ENCODE measurements around the gene ESRRB. TPM values are rescaled to one million over a fixed set of nuclear protein-coding genes. Genes with fewer than 3 reads are reported as not detected.

ESRRB gene
- total RNA-seq, 1 experiment from 2014 or later, result 1.6 TPM

DNA sequence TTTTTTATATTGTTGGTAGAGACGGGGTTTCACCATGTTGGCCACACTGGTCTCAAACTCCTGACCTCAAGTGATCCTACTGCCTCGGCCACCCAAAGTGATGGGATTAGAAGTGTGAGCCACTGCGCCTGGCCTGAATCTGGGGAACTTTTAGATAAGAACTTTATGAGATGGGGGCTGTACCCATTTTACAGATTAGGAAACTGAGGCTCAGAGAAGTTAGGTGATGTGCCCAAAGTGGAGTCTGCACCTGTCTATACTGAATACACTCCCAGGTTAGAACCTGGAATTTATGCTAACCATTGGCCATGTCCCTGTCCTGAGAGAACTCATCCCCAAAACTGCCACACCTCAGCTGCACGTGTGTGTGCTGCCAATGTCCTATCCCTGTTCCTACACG is 81.9 kb downstream of the ESRRB start (continued):
- TF ChIP-seq, protein P1, sequence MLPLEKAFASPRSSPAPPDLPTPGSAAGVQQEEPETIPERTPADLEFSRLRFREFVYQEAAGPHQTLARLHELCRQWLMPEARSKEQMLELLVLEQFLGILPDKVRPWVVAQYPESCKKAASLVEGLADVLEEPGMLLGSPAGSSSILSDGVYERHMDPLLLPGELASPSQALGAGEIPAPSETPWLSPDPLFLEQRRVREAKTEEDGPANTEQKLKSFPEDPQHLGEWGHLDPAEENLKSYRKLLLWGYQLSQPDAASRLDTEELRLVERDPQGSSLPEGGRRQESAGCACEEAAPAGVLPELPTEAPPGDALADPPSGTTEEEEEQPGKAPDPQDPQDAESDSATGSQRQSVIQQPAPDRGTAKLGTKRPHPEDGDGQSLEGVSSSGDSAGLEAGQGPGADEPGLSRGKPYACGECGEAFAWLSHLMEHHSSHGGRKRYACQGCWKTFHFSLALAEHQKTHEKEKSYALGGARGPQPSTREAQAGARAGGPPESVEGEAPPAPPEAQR (CRISPR knock-in tag; IDR thresholded peaks at IDR 0.05), result no peak
- TF ChIP-seq NFATC4 (CRISPR knock-in tag; IDR thresholded peaks at IDR 0.05), result no peak

DNA sequence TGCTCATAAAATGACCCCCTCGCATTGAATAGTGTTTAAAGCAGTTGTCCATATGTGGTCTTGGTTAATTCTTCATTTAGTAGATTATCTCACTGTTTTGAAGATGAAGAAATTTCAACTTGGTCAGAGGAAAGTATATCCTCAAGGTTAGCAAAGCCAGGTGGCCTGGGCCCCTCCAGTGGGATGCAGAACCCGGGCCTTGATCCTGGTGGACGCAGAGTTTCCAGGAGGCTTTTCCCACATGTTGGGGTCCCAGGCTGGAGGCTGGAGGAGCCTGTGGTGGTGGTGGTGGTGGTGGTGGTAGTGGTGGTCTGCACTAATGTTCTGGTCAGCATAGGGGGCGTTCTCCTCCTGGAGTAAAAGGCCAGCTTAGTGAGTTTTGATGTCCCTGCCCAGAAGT is 85.9 kb downstream of the ESRRB start:
- Mint-ChIP-seq H3K27me3 (ENCODE audit: low read depth) (no peaks in the 10 kb centered on the region; the same call in 1 of the 2 replicates), H3K36me3 (no peaks in the 10 kb centered on the region), H3K4me3 (no peak overlapping the region), H3K4me1 (peaks cover 10% of the 10 kb centered on the region), H3K27ac (no peak overlapping the region), H3K9me3 (no peaks in the 10 kb centered on the region)
- TF ChIP-seq FOXJ3 (CRISPR knock-in tag; IDR thresholded peaks at IDR 0.05; ENCODE audit: borderline replicate concordance) (no peak), NFATC4 (CRISPR knock-in tag; IDR thresholded peaks at IDR 0.05) (no peak), NR1H2 (CRISPR knock-in tag; IDR thresholded peaks at IDR 0.05) (no peak)
- TF ChIP-seq, protein P2, sequence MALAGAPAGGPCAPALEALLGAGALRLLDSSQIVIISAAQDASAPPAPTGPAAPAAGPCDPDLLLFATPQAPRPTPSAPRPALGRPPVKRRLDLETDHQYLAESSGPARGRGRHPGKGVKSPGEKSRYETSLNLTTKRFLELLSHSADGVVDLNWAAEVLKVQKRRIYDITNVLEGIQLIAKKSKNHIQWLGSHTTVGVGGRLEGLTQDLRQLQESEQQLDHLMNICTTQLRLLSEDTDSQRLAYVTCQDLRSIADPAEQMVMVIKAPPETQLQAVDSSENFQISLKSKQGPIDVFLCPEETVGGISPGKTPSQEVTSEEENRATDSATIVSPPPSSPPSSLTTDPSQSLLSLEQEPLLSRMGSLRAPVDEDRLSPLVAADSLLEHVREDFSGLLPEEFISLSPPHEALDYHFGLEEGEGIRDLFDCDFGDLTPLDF (CRISPR knock-in tag; IDR thresholded peaks at IDR 0.05), result no peak
- TF ChIP-seq, protein P3, sequence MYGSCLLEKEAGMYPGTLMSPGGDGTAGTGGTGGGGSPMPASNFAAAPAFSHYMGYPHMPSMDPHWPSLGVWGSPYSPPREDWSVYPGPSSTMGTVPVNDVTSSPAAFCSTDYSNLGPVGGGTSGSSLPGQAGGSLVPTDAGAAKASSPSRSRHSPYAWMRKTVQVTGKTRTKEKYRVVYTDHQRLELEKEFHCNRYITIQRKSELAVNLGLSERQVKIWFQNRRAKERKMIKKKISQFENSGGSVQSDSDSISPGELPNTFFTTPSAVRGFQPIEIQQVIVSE (CRISPR knock-in tag; IDR thresholded peaks at IDR 0.05; ENCODE audit: borderline replicate concordance), result no peak
- TF ChIP-seq, protein P4, sequence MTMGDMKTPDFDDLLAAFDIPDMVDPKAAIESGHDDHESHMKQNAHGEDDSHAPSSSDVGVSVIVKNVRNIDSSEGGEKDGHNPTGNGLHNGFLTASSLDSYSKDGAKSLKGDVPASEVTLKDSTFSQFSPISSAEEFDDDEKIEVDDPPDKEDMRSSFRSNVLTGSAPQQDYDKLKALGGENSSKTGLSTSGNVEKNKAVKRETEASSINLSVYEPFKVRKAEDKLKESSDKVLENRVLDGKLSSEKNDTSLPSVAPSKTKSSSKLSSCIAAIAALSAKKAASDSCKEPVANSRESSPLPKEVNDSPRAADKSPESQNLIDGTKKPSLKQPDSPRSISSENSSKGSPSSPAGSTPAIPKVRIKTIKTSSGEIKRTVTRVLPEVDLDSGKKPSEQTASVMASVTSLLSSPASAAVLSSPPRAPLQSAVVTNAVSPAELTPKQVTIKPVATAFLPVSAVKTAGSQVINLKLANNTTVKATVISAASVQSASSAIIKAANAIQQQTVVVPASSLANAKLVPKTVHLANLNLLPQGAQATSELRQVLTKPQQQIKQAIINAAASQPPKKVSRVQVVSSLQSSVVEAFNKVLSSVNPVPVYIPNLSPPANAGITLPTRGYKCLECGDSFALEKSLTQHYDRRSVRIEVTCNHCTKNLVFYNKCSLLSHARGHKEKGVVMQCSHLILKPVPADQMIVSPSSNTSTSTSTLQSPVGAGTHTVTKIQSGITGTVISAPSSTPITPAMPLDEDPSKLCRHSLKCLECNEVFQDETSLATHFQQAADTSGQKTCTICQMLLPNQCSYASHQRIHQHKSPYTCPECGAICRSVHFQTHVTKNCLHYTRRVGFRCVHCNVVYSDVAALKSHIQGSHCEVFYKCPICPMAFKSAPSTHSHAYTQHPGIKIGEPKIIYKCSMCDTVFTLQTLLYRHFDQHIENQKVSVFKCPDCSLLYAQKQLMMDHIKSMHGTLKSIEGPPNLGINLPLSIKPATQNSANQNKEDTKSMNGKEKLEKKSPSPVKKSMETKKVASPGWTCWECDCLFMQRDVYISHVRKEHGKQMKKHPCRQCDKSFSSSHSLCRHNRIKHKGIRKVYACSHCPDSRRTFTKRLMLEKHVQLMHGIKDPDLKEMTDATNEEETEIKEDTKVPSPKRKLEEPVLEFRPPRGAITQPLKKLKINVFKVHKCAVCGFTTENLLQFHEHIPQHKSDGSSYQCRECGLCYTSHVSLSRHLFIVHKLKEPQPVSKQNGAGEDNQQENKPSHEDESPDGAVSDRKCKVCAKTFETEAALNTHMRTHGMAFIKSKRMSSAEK (CRISPR knock-in tag; IDR thresholded peaks at IDR 0.05; ENCODE audit: borderline replicate concordance), result no peak
- TF ChIP-seq, protein P5, sequence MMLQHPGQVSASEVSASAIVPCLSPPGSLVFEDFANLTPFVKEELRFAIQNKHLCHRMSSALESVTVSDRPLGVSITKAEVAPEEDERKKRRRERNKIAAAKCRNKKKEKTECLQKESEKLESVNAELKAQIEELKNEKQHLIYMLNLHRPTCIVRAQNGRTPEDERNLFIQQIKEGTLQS (CRISPR knock-in tag; conservative IDR thresholded peaks at IDR 0.05), result no peak
- TF ChIP-seq, protein P6, sequence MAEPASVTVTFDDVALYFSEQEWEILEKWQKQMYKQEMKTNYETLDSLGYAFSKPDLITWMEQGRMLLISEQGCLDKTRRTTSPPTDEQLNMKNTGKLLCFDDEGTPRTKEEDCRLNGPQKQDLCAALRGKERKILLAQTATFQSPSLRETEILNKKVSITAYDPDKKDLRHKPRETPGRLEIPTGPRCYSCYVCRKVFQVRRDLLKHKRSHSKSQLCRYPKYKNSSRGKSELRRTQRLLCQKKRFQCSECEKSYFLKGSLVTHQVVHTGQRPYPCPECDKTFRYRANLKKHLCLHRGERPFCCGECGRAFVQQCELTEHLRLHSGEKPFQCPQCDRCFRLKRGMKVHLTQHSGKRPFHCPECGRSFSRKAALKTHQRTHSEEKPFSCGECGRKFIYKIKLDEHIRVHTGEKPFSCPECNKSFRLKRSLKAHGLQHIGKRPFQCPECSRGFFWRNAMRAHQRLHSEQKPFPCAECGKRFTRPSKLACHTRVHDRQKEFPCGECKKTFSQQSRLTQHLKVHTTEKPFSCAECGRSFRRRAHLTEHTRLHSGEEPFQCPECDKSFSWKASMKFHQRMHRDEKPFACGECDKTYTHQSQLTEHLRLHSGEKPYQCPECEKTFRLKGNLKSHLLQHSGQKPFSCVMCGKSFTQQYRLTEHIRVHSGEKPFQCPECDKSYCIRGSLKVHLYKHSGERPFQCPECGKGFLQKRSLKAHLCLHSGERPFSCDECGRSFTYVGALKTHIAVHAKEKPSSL (CRISPR knock-in tag; conservative IDR thresholded peaks at IDR 0.05), result no peak
- ATAC-seq (no peak), DNase-seq (ENCODE audit: low spot score) (no peak)
- CTCF ChIA-PET, result no interaction called here
- POLR2A ChIA-PET, result no interaction called here

DNA sequence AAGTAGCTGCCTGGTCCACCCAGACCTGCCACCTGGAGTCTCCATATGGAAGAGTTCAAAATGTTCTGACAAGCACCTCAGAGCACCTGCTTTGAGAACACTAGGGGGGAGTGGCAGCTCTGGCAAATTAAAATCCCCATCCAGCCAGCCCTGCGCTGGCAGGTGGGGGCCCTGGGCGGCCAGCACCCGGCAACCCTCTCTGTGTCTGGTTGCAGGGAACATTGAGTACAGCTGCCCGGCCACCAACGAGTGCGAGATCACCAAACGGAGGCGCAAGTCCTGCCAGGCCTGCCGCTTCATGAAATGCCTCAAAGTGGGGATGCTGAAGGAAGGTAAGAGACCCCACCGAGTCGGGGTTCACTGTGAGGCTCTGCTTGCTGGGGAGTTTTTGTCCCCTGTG is 86.4 kb downstream of the ESRRB start:
- H3K4me3 Mint-ChIP-seq, result no peak overlapping the region
- H3K27me3 Mint-ChIP-seq (ENCODE audit: low read depth), result no peaks in the 10 kb centered on the region; the same call in 1 of the 2 replicates
- no peak for TF ChIP-seq ZBTB21 (CRISPR knock-in tag; IDR thresholded peaks at IDR 0.05; ENCODE audit: borderline replicate concordance)
- TF ChIP-seq MYBL2 (CRISPR knock-in tag; IDR thresholded peaks at IDR 0.05), result no peak
- no peak for ATAC-seq
- no peak for DNase-seq (ENCODE audit: low spot score)
- no peaks in the 10 kb centered on the region for H3K9me3 Mint-ChIP-seq
- ChIA-PET CTCF (no interaction called here), POLR2A (no interaction called here)
- H3K27ac Mint-ChIP-seq, result no peak overlapping the region
- peaks cover 10% of the 10 kb centered on the region for H3K4me1 Mint-ChIP-seq
- H3K36me3 Mint-ChIP-seq, result no peaks in the 10 kb centered on the region

Data from WTC11 (cell line).